Pulmonary artery endothelial cell (primary cell): ENCODE results near the gene CGRRF1. TPM values are rescaled to one million over a fixed set of nuclear protein-coding genes. Genes with fewer than 3 reads are reported as not detected.

Source experiments
- DNase-seq: peaks from one replicate; pipeline ENCODE4 v3.0.0-alpha.2; 2011; ENCODE audit warnings: low read depth, low spot score
- total RNA-seq: library from RNA; depleted of rRNA; stranded (reverse); fragments of >200 nt; gene quantifications from 2 replicates; pipeline ENCODE4 v1.2.3, GENCODE V29; 2014

CGRRF1 gene
- total RNA-seq, 1 donor from 2014 or later: 9.0 TPM

- DNase-seq: no peak
Measured at GRCh38 chr14:54572316-54572715, 62.6 kb downstream of the CGRRF1 start.

- DNase-seq: no peak
Measured at GRCh38 chr14:54574528-54574927, 64.8 kb downstream of the CGRRF1 start.

GRCh38 chr14:54577494-54577893, 67.8 kb downstream of the CGRRF1 start:
- no peak for DNase-seq

GRCh38 chr14:54577977-54578376, 68.3 kb downstream of the CGRRF1 start:
- no peak for DNase-seq

GRCh38 chr14:54579621-54580020, 69.9 kb downstream of the CGRRF1 start:
- no peak for DNase-seq

- no peak for DNase-seq
Measured at GRCh38 chr14:54580933-54581332, 71.2 kb downstream of the CGRRF1 start.

GRCh38 chr14:54582334-54582733, 72.6 kb downstream of the CGRRF1 start:
- DNase-seq: no peak

DNA sequence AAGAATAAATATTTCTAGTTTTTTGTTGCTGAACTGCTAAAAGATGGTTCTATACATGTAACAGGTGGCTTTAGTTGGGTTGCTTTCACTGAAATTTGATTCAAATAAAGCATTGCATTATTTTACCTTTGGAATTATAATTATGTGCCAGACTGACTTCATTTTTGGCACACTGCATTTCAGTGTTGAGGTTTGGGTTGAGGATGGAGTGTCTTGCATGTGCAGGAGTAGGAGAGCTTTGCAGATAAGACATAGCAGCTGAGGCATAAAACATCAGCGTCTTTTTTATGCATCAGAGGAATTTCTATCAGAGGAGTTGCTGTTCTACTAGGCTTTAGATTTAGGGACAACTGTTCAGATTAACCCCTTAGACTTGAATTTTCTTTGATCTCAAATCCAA, 74.4 kb downstream of the CGRRF1 start:
- DNase-seq: no peak

- DNase-seq: no peak
Measured at GRCh38 chr14:54585214-54585613, 75.5 kb downstream of the CGRRF1 start.

Other genes starting within 250 kb of the CGRRF1 start
- 36.5 and 76.4 TPM in 2 replicates for gene CDKN3, start 112.9 kb upstream of the CGRRF1 start, total RNA-seq
- gene CNIH1, start 68.5 kb upstream of the CGRRF1 start, total RNA-seq: 101 and 143 TPM in 2 replicates
- 55.9 and 78.9 TPM in 2 replicates for gene GMFB, start 20.9 kb upstream of the CGRRF1 start, total RNA-seq
- 26.4 and 41.8 TPM in 2 replicates for gene SAMD4A, start 57.2 kb downstream of the CGRRF1 start, total RNA-seq